OCI-M1 (cell line): ENCODE measurements around the gene MEA1.

Source experiments
- DNase-seq: peaks from one replicate; lab custom pipeline; 2025; lab: John Stamatoyannopoulos, UW

The MEA1 gene

GRCh38 chr6:42970871-42971612 is 42.7 kb downstream of the MEA1 start:
- DNase-seq, result peak; percentile 71

- DNase-seq, result no peak
Measured at GRCh38 chr6:42969934-42970333, 43.8 kb downstream of the MEA1 start.

DNA sequence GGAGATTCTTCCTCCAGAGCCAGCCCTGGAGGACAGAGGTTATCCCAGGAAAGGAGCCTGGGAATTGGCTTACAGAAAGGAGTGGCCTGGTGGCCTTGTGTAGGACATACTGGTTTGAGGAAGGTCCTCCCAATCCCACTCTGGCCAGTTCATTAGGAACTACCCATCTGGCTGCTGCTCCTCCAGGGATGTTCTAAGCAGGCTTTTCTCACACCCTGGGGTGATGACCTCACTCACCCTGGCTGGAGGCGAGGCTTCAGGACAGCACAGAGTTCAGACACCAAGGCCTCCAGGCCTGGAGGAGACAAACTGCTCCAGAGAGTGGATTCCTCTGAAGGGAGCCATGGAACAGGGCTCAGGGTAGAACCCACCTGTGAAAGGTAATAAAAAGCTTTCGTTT is 44.3 kb downstream of the MEA1 start:
- no peak for DNase-seq

DNA sequence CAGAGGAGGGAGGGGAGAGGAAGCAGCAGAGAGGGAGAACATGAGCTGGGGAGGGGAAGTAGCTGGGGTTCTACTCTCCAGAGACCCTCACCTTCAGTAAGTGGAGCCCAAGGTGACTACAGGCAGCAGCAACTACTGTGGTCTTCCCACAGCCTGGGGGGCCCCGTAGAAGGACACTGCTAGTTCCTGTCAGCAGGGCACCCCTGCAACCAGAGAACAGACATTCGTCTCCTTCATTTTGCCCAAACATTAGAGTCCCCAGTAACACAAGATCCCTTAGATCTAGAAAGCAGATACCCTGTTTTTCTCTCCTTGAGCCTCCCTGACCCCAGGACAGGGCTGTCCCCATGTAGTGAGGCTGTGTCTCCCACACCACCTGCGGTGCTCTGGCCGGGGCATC is 45.0 kb downstream of the MEA1 start:
- DNase-seq, result no peak

DNA sequence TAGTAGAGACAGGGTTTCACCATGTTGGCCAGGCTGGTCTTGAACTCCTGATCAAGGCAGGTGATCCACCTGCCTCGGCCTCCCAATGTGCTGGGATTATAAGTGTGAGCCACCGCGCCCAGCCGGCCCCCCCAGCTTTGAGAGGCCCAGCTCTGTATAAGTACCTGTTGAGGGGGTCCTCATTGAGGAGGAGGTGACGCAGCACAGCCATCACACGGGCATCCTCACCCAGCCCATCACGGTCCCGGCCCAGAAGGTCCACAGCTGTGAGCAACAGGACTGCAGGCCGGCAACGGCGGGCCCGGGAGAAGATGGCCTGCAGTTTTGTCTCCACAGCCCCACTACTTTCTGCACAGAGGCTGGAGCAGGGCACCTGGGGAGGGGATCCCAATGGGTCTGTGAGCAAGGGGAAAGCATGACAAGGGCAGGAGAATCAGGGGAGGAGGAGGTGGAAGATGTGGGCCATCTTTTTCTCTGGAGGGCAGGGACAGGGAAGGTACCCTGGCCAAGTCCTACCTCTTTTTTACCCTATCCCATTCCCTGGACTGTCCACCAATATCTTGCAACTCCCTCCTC is 45.5 kb downstream of the MEA1 start:
- no peak for DNase-seq

DNA sequence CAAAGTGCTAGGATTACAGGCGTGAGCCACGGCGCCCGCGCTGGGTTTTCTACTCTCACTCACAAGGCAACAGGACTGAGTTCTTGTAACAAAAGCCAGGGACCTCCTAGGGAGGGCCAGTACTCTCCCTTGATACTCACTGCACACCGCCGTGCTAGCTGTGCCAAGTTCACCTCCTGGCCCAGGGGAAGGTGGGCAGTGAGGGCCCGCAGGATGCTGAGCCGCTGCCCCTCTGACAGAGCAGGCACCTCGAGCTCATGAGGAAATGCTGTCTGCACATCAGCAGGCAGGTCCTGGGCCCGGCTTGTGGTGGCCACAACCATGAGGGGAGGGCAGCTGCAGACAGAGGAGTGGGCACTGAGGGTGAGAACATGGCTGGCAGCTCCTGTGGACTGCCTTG is 46.5 kb downstream of the MEA1 start:
- no peak for DNase-seq

DNA sequence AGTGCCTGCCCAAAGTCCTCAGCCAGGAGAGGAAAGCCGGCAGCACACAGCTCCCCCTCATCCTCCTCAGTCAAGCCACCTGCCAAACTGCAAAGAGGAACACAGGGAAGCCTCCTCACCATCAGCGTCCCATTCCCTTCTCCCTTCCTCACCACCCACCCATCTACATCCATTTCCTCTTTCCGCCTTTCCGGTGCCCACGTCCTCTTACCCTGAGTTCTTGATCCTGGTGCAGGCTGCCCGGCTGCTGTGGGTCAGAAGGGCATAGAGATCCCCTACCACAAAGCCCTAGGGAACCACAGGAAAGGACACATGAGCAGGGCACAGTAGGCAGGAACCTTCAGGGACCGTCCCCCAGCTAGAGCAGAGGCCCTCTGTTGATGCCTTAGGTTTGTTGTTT is 47.2 kb downstream of the MEA1 start:
- no peak for DNase-seq

DNA sequence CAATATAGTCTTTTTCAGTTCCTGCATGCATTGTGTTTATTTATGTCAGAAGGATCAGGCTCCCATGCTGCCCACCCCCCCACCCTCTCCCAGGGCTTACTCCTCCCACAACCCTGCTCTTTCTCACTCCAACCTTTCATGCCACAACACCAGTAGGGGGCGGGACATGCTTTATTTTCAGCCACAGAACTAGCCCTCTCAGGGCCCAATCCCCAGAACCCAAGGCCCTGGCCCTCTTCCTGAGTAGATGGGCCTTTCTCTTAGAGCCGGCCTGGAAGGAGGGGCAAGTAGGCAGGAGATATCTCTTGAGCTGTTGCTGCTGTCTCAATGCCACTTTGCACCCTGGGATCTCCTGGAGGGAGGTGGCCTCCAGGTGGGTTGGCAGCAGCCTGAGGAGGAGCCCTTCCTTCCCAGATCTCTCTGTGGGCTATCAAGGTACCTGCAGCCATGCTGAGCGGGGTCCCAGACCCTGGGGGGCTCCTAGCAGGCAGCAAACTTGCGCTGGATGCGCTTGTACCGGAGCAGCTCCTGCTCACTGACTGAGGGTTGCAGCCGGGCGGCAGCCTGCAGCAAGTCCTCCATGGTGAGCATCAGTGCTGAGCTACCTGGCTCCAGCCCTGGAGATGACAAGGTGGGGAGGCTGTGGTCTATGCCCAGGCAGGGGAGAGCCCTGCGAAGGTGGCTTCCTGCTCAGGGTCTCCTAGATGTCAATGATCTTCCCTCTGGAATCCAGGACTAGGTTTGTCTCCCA is 49.7 kb downstream of the MEA1 start:
- DNase-seq, result peak; percentile 89

GRCh38 chr6:42963179-42963854 is 50.4 kb downstream of the MEA1 start:
- DNase-seq, result no peak

GRCh38 chr6:42962502-42963178 is 51.1 kb downstream of the MEA1 start:
- DNase-seq, result no peak

DNA sequence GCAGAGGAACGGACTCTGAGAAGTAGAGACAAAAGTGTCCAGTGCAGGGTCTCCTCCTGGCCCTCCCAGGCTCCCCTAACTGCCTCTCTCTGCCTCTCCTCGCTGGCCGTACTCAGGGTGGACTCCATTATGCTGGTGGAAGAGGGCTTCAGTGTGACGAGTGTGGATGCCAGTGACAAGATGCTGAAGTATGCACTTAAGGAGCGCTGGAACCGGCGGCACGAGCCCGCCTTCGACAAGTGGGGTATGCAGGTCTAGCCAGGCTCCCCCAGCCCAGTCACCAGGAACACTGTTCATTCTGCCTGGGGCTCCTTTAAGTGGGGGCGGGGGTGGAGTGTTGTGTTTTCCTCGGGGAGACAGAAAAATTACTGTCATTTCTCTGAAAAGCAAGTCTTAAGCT is 51.6 kb downstream of the MEA1 start:
- DNase-seq, result no peak
